DOHH2 (cell line): ENCODE measurements around the gene HOXC4.
A peak's percentile ranks its signal among the peaks of the same experiment; 100 is the strongest.

Experiments
- H3F3A ChIP-seq: fragments of 200-600 bp; sonication (generic), shearing (Covaris generic); 2 replicates; pipeline ENCODE4 v1.6.0; 2016; ENCODE audit warnings: antibody characterized with exemption, mild to moderate bottlenecking; ENCODE audit not compliant: control insufficient read depth, insufficient read depth
- H3K27ac ChIP-seq: fragments of 200-600 bp; sonication (generic); 2 replicates; pipeline ENCODE4 v1.5.1; 2014; ENCODE audit warnings: low read depth, mild to moderate bottlenecking, low read length, moderate library complexity
- H3K27me3 ChIP-seq: fragments of 200-600 bp; sonication (generic); 2 replicates; pipeline ENCODE4 v1.6.1; 2014; ENCODE audit warnings: mild to moderate bottlenecking, low read length, mixed read lengths; ENCODE audit not compliant: control insufficient read depth
- H3K36me3 ChIP-seq: fragments of 200-600 bp; sonication (generic); 2 replicates; pipeline ENCODE4 v1.6.1; 2014; ENCODE audit warnings: mild to moderate bottlenecking, low read length, moderate library complexity, mixed read lengths; ENCODE audit not compliant: control insufficient read depth
- H3K4me1 ChIP-seq: fragments of 200-600 bp; sonication (generic); 2 replicates; pipeline ENCODE4 v1.6.1; 2014; ENCODE audit warnings: mild to moderate bottlenecking, low read length, mixed read lengths; ENCODE audit not compliant: control insufficient read depth
- H3K4me2 ChIP-seq: fragments of 200-600 bp; sonication (generic); 2 replicates; pipeline ENCODE4 v1.6.0; 2014; ENCODE audit warnings: mild to moderate bottlenecking, low read length, moderate library complexity
- H3K4me3 ChIP-seq: fragments of 200-600 bp; sonication (generic); 2 replicates; pipeline ENCODE4 v1.5.1; 2014; ENCODE audit warnings: mild to moderate bottlenecking, low read length, mixed read lengths
- H3K79me2 ChIP-seq: fragments of 200-600 bp; sonication (generic); 2 replicates; pipeline ENCODE4 v1.6.1; 2014; ENCODE audit warnings: mild to moderate bottlenecking, low read length, mixed read lengths; ENCODE audit not compliant: control insufficient read depth
- H3K9me2 ChIP-seq: fragments of 200-600 bp; sonication (generic); replicated peaks from 2 replicates; pipeline ENCODE4 v1.6.1; 2014; ENCODE audit warnings: mild to moderate bottlenecking, low read length, mixed read lengths; ENCODE audit not compliant: control insufficient read depth
- H3K9me3 ChIP-seq: fragments of 200-600 bp; sonication (generic); 2 replicates; pipeline ENCODE4 v1.6.1; 2014; ENCODE audit warnings: antibody characterized with exemption, low read length, mixed read lengths; ENCODE audit not compliant: control insufficient read depth, insufficient read depth
- H4K20me1 ChIP-seq: fragments of 200-600 bp; sonication (generic); 2 replicates; pipeline ENCODE4 v1.6.0; 2014; ENCODE audit warnings: low read depth, mild to moderate bottlenecking, antibody characterized with exemption, low read length, moderate library complexity; ENCODE audit not compliant: control insufficient read depth, insufficient read depth
- EZH2phosphoT487 ChIP-seq: fragments of 200-600 bp; sonication (generic); IDR thresholded peaks from 2 replicates; pipeline ENCODE4 v1.6.1; 2017; ENCODE audit warnings: borderline replicate concordance, mild to moderate bottlenecking, antibody characterized with exemption, low read length, moderate library complexity, mixed read lengths
- TF ChIP-seq, protein P1 (sequence below): fragments of 200-600 bp; sonication (generic); IDR thresholded peaks from one replicate; pipeline ENCODE4 v1.5.1; 2014; ENCODE audit warnings: antibody characterized with exemption, mild to moderate bottlenecking, low read depth, low read length; ENCODE audit not compliant: poor library complexity, severe bottlenecking

The HOXC4 gene

DNA sequence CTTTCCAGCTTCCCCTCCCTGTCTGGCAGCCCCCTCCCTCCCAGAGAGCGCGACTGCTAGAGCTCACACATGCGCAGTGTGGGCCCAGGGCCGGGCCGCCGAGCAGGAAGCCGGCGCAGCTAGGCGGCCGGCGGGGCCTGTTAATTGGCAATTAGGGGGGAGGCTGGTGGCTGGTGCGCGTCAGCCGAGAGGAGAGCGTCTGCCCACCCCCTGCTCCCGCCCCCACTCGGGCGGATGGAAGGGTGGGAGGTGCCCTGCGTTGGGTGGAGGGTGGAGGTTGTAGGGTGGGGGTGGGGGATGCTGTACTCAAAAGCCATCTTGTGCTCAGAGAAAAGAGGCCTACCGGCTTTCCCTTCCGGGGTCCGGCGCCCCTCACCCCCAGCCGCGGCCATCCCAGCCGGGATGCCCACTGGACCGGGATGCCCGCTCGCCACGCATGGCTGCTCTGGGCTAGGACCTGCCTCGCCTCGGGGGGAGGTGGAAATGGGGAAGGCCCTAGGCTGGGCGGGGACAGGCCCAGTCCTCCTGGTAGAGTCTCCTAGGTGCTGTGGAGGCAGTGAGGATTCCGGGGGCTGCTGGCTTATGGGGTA lies 35.7 kb upstream of the HOXC4 start:
- Histone ChIP-seq H3K27ac (peak overlapping the region; percentile 69), H3F3A (0 out of 2 replicates have a peak, but pooled peaks cover 2% of the 10 kb centered on the region), H3K4me3 (peak overlapping the region; percentile 92), H4K20me1 (no peaks in the 10 kb centered on the region), H3K4me1 (peaks cover 10% of the 10 kb centered on the region), H3K27me3 (peaks cover 46% of the 10 kb centered on the region), H3K9me2 (no peaks in the 10 kb centered on the region), H3K9me3 (no peaks in the 10 kb centered on the region), H3K4me2 (peak overlapping the region; percentile 89), H3K36me3 (no peaks in the 10 kb centered on the region), H3K79me2 (0 out of 2 replicates have a peak, but pooled peaks cover 4% of the 10 kb centered on the region)
- no peak for TF ChIP-seq EZH2phosphoT487
- TF ChIP-seq, protein P1, sequence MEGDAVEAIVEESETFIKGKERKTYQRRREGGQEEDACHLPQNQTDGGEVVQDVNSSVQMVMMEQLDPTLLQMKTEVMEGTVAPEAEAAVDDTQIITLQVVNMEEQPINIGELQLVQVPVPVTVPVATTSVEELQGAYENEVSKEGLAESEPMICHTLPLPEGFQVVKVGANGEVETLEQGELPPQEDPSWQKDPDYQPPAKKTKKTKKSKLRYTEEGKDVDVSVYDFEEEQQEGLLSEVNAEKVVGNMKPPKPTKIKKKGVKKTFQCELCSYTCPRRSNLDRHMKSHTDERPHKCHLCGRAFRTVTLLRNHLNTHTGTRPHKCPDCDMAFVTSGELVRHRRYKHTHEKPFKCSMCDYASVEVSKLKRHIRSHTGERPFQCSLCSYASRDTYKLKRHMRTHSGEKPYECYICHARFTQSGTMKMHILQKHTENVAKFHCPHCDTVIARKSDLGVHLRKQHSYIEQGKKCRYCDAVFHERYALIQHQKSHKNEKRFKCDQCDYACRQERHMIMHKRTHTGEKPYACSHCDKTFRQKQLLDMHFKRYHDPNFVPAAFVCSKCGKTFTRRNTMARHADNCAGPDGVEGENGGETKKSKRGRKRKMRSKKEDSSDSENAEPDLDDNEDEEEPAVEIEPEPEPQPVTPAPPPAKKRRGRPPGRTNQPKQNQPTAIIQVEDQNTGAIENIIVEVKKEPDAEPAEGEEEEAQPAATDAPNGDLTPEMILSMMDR = no peak

GRCh38 chr12:54018468-54018984 lies 35.1 kb upstream of the HOXC4 start:
- Histone ChIP-seq H3K4me3 (peak overlapping the region; percentile 92), H4K20me1 (no peaks in the 10 kb centered on the region), H3K27me3 (peaks cover 44% of the 10 kb centered on the region), H3F3A (0 out of 2 replicates have a peak, but pooled peaks cover 2% of the 10 kb centered on the region), H3K4me2 (peak overlapping the region; percentile 89), H3K9me3 (no peaks in the 10 kb centered on the region), H3K9me2 (no peaks in the 10 kb centered on the region), H3K79me2 (0 out of 2 replicates have a peak, but pooled peaks cover 4% of the 10 kb centered on the region), H3K27ac (peak overlapping the region; percentile 69), H3K4me1 (peaks cover 11% of the 10 kb centered on the region), H3K36me3 (no peaks in the 10 kb centered on the region)
- TF ChIP-seq EZH2phosphoT487 = no peak
- TF ChIP-seq, protein P1 = no peak

GRCh38 chr12:54019091-54019811 lies 34.4 kb upstream of the HOXC4 start:
- Histone ChIP-seq H3F3A (0 out of 2 replicates have a peak, but pooled peaks cover 2% of the 10 kb centered on the region), H3K79me2 (0 out of 2 replicates have a peak, but pooled peaks cover 4% of the 10 kb centered on the region), H4K20me1 (no peaks in the 10 kb centered on the region), H3K9me3 (no peaks in the 10 kb centered on the region), H3K4me1 (peaks cover 11% of the 10 kb centered on the region), H3K27ac (no peak overlapping the region), H3K27me3 (peaks cover 37% of the 10 kb centered on the region), H3K4me3 (no peak overlapping the region), H3K36me3 (no peaks in the 10 kb centered on the region), H3K4me2 (peak overlapping the region; percentile 89; the same call in 1 of the 2 replicates), H3K9me2 (no peaks in the 10 kb centered on the region)
- TF ChIP-seq, protein P1 = no peak
- no peak for TF ChIP-seq EZH2phosphoT487
